ENCODE measurements around the gene PHF20. TPM values are rescaled to one million over a fixed set of nuclear protein-coding genes. Genes with fewer than 3 reads are reported as not detected.
A peak's percentile ranks its signal among the peaks of the same experiment; 100 is the strongest.

PHF20 gene
- total and polyA plus RNA-seq, 2 of the 13 experiments (the other 11 are each of a cell fraction or from before 2014, with no cell fraction given), result 22.8 to 34.1 TPM

- TF ChIP-seq CTCF (CRISPR knock-in tag; IDR thresholded peaks at IDR 0.05), result peak; percentile 100
- TF ChIP-seq ZMYM3 (CRISPR knock-in tag; IDR thresholded peaks at IDR 0.05), result peak; percentile 70
- TF ChIP-seq ZNF556 (CRISPR knock-in tag; IDR thresholded peaks at IDR 0.05; ENCODE audit: borderline replicate concordance), result peak; percentile 99
- no peak for TF ChIP-seq KLF13 (CRISPR knock-in tag; IDR thresholded peaks at IDR 0.05)
- no peak for TF ChIP-seq PRDM4 (CRISPR knock-in tag; IDR thresholded peaks at IDR 0.05; ENCODE audit: borderline replicate concordance)
- no peak for TF ChIP-seq MYNN (CRISPR knock-in tag; IDR thresholded peaks at IDR 0.05; ENCODE audit: low read depth)
- peak; percentile 31; the same call in 1 of the 2 replicates for TF ChIP-seq NFIC (IDR thresholded peaks at IDR 0.05; ENCODE audit: low read length)
- no peak for TF ChIP-seq GPN1 (CRISPR knock-in tag; IDR thresholded peaks at IDR 0.05; ENCODE audit: borderline replicate concordance)
- peak; percentile 85 for TF ChIP-seq ZNF609 (CRISPR knock-in tag; IDR thresholded peaks at IDR 0.05; ENCODE audit: borderline replicate concordance)
- 0 out of 2 replicates have a peak, but pooled peaks have one; percentile 20 for TF ChIP-seq DNMT3B (CRISPR knock-in tag; conservative IDR thresholded peaks at IDR 0.05)
- TF ChIP-seq EED (CRISPR knock-in tag; IDR thresholded peaks at IDR 0.05), result peak; percentile 30
- peak; percentile 93; the same call in 1 of the 2 replicates for TF ChIP-seq MXD1 (CRISPR knock-in tag; IDR thresholded peaks at IDR 0.05)
- peak; percentile 86; the same call in 1 of the 2 replicates for TF ChIP-seq ZBTB46 (CRISPR knock-in tag; IDR thresholded peaks at IDR 0.05; ENCODE audit: borderline replicate concordance)
- TF ChIP-seq ZNF660 (CRISPR knock-in tag; IDR thresholded peaks at IDR 0.05; ENCODE audit: borderline replicate concordance, low read depth), result 0 out of 2 replicates have a peak, but pooled peaks have one; percentile 44
- peak; percentile 99 for TF ChIP-seq SNAI1 (CRISPR knock-in tag; IDR thresholded peaks at IDR 0.05; ENCODE audit: borderline replicate concordance)
- TF ChIP-seq XRCC5 (optimal IDR thresholded peaks at IDR 0.05; ENCODE audit: low read length), result peak; percentile 100
- no peak for TF ChIP-seq TCF7 (IDR thresholded peaks at IDR 0.05; ENCODE audit: low read depth)
These were observed 182.5 kb downstream of the PHF20 start, which contains the start of gene SCAND1 (continued) for GRCh38 chr20:35954200-35954906.
